Measurements from ENCODE around the gene UBR3. TPM values are rescaled to one million over a fixed set of nuclear protein-coding genes. Genes with fewer than 3 reads are reported as not detected.
"Not testable (repeated sequence)": the region's sequence is repeated elsewhere in the genome, so short reads cannot be mapped to it uniquely, and the experiment has no call there.

The UBR3 gene
- total RNA-seq, 1 experiment from 2014 or later: 20.9 TPM

DNA sequence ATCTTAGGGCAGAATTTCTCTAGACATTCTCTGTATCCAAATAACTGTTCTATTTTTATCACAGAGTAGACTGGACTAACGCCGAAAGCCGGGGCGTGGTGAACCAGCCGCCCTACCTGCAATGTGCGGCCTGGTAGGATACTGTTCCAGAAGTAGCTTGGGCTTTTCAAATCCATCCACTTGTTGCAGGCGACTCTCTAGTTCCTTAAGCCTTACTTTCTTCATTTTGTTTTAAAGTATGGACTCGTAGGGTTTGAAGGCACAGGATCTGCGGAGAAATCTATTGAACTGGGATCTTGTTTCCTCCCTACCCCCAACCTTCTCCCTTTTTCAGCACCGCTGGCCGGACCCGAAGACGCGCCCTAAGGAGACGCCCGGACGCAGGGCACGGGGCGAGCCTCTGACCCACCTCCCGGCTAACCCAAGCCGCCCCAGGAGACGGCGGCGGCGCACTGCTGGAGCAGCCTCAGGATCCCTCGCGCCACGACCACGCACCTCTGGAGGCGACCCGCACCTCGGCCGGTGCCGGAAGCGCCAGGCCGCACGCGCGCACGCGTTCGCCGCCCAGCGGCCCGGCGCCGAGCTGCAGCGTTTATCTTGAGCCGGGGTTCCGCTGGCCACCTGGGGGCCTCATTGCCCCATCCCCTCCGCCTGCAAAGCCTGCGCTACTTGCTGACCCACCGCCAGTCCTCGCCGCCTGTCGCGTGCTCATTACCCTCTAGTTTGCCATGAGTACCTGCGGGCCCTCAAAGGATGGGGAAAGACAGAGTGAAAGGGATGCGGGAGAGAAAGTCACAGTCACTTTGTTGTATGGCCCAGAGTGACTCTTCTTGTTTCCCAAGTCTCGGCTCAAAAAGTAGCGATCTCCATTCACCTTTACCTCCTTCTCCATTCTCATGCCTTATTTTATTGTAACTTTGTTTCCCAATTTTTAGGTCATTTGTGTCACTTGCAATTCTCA is 2.6 kb upstream of the UBR3 start, which contains the start of gene METTL5:
Gene METTL5, minus strand, starts transcription at position 533 of the 961 bp plus-strand sequence. Its CDS starts 308 bp downstream, at position 225.
- peak; percentile 78 for DNase-seq (ENCODE audit: low read depth)

DNA sequence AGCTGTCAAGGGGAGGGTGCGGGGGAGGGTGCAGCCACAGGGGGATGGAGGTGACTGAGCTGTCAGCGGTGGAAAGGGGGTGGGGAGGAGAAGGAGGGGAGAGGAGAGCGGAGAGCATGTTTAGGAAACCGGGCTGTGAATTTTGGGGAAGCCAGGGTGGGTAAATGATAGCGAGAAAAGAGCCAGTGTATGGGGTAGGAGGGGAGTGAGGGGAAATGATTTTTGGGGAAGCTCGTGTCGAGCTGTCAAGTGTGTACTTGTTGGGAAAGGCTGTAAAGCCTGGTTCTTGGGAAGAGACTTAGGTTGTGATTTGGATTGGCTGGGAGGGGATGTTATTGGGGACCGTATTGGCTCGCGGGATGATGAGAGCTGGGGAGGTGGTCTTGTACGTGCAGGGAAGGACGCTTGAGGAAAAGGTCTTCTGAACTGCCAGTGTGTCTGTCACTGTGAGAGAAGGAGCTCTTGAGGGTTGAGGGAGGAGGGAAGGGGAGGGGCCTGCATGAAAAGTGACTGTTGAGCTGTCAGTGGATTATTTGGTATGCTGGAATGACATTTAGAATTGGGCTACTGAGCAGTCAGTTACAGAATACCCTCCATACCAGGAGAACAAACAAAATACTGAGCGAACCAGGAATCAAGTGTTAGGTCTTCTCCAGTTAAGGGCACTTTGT is 1.0 kb downstream of the UBR3 start:
- DNase-seq (ENCODE audit: low read depth): peak; percentile 67

- no peak for DNase-seq (ENCODE audit: low read depth)
Observed at GRCh38 chr2:169834401-169834800, 7.1 kb downstream of the UBR3 start.

- no peak for DNase-seq (ENCODE audit: low read depth)
Observed at GRCh38 chr2:169838743-169839489, 11.7 kb downstream of the UBR3 start.

- no peak for DNase-seq (ENCODE audit: low read depth)
Observed at GRCh38 chr2:169839954-169840746, 12.9 kb downstream of the UBR3 start.

GRCh38 chr2:169840747-169841142 is 13.5 kb downstream of the UBR3 start:
- DNase-seq (ENCODE audit: low read depth): no peak

GRCh38 chr2:169841625-169842024 is 14.4 kb downstream of the UBR3 start:
- not testable (repeated sequence) for DNase-seq (ENCODE audit: low read depth)

GRCh38 chr2:169845016-169845415 is 17.8 kb downstream of the UBR3 start:
- no peak for DNase-seq (ENCODE audit: low read depth)

- not testable (repeated sequence) for DNase-seq (ENCODE audit: low read depth)
Observed at GRCh38 chr2:169848959-169849693, 21.9 kb downstream of the UBR3 start.

- DNase-seq (ENCODE audit: low read depth): no peak
Observed at GRCh38 chr2:169849710-169850109, 22.5 kb downstream of the UBR3 start.

- no peak for DNase-seq (ENCODE audit: low read depth)
Observed at GRCh38 chr2:169853041-169853668, 25.9 kb downstream of the UBR3 start.

DNA sequence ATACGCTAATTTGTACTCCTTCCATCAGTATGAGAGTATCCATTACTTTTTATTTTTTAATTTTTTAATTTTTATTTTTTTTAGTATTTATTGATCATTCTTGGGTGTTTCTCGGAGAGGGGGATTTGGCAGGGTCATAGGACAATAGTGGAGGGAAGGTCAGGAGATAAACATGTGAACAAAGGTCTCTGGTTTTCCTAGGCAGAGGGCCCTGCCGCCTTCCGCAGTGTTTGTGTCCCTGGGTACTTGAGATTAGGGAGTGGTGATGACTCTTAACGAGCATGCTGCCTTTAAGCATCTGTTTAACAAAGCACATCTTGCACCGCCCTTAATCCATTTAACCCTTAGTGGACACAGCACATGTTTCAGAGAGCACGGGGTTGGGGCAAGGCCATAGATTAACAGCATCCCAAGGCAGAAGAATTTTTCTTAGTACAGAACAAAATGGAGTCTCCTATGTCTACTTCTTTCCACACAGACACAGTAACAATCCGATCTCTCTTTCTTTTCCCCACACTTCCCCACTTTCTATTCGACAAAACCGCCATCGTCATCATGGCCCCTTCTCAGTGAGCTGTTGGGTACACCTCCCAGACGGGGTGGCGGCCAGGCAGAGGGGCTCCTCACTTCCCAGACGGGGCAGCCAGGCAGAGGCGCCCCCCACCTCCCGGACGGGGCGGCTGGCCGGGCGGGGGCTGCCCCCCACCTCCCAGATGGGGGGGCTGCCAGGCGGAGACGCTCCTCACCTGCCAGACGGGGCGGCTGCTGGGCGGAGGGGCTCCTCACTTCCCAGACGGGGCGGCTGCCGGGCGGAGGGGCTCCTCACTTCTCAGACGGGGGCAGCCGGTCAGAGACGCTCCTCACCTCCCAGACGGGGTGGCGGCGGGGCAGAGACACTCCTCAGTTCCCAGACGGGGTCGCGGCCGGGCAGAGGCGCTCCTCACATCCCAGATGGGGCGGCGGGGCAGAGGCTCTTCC is 28.3 kb downstream of the UBR3 start:
- DNase-seq (ENCODE audit: low read depth): not testable (repeated sequence)

GRCh38 chr2:169859423-169859822 is 32.2 kb downstream of the UBR3 start:
- DNase-seq (ENCODE audit: low read depth): no peak

DNA sequence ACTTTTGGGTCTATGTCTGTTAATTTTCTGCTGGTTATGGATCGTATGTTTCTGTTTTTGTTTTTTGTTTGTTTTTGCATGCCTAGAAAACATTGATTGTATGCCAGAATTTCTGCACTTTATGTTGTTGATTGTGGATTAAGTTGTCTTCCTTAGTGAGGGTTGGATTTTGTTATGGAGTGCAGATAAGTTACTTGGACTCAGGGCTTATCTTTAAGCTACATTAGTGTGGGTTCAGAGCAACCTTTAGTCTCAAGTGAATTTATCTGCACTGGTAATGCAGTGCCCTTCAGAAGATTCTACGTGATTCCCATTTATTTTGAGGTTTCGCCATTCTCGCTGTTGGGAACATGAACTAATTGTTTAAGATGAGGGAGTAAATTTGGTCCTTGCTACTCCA is 32.9 kb downstream of the UBR3 start:
- no peak for DNase-seq (ENCODE audit: low read depth)

- no peak for DNase-seq (ENCODE audit: low read depth)
Observed at GRCh38 chr2:169862816-169863215, 35.6 kb downstream of the UBR3 start.

DNA sequence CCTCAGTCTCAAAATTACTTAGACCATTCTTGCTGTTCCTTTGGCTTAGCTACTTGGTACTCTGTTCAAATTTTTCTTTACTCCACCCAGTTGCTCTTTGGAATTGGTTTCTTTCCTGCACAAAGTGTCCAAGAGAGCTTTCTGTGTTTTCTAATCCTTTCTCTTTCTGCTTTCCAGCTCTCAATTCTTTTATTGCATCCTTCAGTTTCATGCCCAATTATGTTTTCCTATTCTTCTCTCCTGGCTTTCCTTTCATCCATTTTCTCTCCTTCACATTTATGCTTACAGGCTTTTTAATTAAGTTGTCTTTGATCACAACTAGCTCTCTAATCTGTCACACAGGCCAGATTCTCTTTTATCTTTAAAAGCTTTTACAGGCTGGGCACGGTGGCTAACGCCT is 38.2 kb downstream of the UBR3 start:
- DNase-seq (ENCODE audit: low read depth): no peak

- not testable (repeated sequence) for DNase-seq (ENCODE audit: low read depth)
Observed at GRCh38 chr2:169866230-169866629, 39.0 kb downstream of the UBR3 start.

DNA sequence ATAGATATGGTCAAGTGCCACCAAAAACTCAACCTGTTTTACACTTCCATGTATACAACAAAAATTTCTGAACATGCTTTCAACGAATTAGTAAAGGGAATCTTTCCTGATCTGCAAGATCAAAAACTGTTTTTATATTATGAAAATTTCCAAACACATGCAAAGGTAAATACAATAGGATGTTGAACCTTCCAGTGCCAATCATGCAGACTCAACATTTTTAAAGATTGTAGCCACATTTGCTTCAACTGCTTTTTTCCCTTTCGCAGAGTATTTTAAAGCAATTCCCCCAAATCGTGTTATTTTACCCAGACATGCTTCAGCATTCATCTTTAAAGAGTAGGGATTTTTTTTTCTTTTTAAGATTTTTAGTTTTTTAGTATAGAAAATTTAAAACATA is 40.3 kb downstream of the UBR3 start:
- DNase-seq (ENCODE audit: low read depth): no peak

- DNase-seq (ENCODE audit: low read depth): no peak
Observed at GRCh38 chr2:169868951-169869350, 41.7 kb downstream of the UBR3 start.
